Activated T-helper 2 cell treated with anti-CD3 and anti-CD28 coated beads, Interferon-gamma antibody, Interleukin-2, Interleukin-4, amounts not matched to agents 10 μg/mL and 5 μg/mL and 100 μg/mL, durations not matched to agents 14 hours and 24 hours and 36 hours (primary cell): ENCODE measurements around the gene GFRA1. TPM values are rescaled to one million over a fixed set of nuclear protein-coding genes. Genes with fewer than 3 reads are reported as not detected.
"Not testable (repeated sequence)": the region's sequence is repeated elsewhere in the genome, so short reads cannot be mapped to it uniquely, and the experiment has no call there.

ENCODE experiments used
- DNase-seq: peaks from one replicate; pipeline ENCODE4 v3.0.0; 2021; ENCODE audit warnings: low spot score
- H3K27ac Mint-ChIP-seq: one replicate; pipeline ENCODE4 v1.8.0; 2021; ENCODE audit warnings: mixed read lengths
- H3K27me3 Mint-ChIP-seq: one replicate; pipeline ENCODE4 v1.8.0; 2021; ENCODE audit warnings: low read depth, mixed read lengths
- H3K36me3 Mint-ChIP-seq: one replicate; pipeline ENCODE4 v1.8.0; 2021; ENCODE audit warnings: low read depth, mixed read lengths
- H3K4me1 Mint-ChIP-seq: one replicate; pipeline ENCODE4 v1.8.0; 2021; ENCODE audit warnings: low read depth, mixed read lengths
- H3K4me3 Mint-ChIP-seq: one replicate; pipeline ENCODE4 v1.8.0; 2021; ENCODE audit warnings: low read depth, mild to moderate bottlenecking, moderate library complexity, mixed read lengths
- H3K9me3 Mint-ChIP-seq: one replicate; pipeline ENCODE4 v1.8.0; 2021; ENCODE audit warnings: mixed read lengths
- intact Hi-C: fragments of 100-400 bp; cut with micrococcal nuclease; formaldehyde crosslinking; loops from one replicate; pipeline ENCODE4 v1.15.1; 2023
- total RNA-seq: library from RNA; stranded (reverse); gene quantifications from 2 replicates; pipeline ENCODE4 v1.2.3, GENCODE V29; 2022

The GFRA1 gene
- total RNA-seq, 1 donor from 2014 or later = not detected

GRCh38 chr10:116039612-116040011 lies 233.4 kb downstream of the GFRA1 start:
- intact Hi-C loops = no loop called here
- no peak for DNase-seq
- H3K27ac Mint-ChIP-seq = no peak overlapping the region
- no peaks in the 10 kb centered on the region for H3K36me3 Mint-ChIP-seq
- no peak overlapping the region for H3K4me3 Mint-ChIP-seq
- H3K4me1 Mint-ChIP-seq = no peaks in the 10 kb centered on the region
- H3K9me3 Mint-ChIP-seq = peaks cover 9% of the 10 kb centered on the region
- no peaks in the 10 kb centered on the region for H3K27me3 Mint-ChIP-seq

- no peak overlapping the region for H3K4me3 Mint-ChIP-seq
- no peaks in the 10 kb centered on the region for H3K4me1 Mint-ChIP-seq
- DNase-seq = no peak
- H3K27ac Mint-ChIP-seq = no peak overlapping the region
- intact Hi-C loops = no loop called here
- no peaks in the 10 kb centered on the region for H3K27me3 Mint-ChIP-seq
- H3K9me3 Mint-ChIP-seq = peaks cover 15% of the 10 kb centered on the region
- H3K36me3 Mint-ChIP-seq = no peaks in the 10 kb centered on the region
Observed at GRCh38 chr10:116038259-116038658, 234.7 kb downstream of the GFRA1 start.

GRCh38 chr10:116035406-116035805 lies 237.6 kb downstream of the GFRA1 start:
- intact Hi-C loops, DNase-seq, H3K36me3 Mint-ChIP-seq, H3K4me3 Mint-ChIP-seq, H3K27me3 Mint-ChIP-seq, H3K4me1 Mint-ChIP-seq, H3K27ac Mint-ChIP-seq: not testable (repeated sequence)
- H3K9me3 Mint-ChIP-seq = peaks cover 29% of the 10 kb centered on the region

GRCh38 chr10:116030576-116030975 lies 242.4 kb downstream of the GFRA1 start:
- no peak overlapping the region for H3K27ac Mint-ChIP-seq
- DNase-seq = no peak
- no peaks in the 10 kb centered on the region for H3K4me1 Mint-ChIP-seq
- intact Hi-C loops = no loop called here
- H3K4me3 Mint-ChIP-seq = no peak overlapping the region
- H3K9me3 Mint-ChIP-seq = peaks cover 31% of the 10 kb centered on the region
- no peaks in the 10 kb centered on the region for H3K36me3 Mint-ChIP-seq
- H3K27me3 Mint-ChIP-seq = no peaks in the 10 kb centered on the region

- H3K9me3 Mint-ChIP-seq = peaks cover 31% of the 10 kb centered on the region
- no peaks in the 10 kb centered on the region for H3K4me1 Mint-ChIP-seq
- DNase-seq = no peak
- intact Hi-C loops = no loop called here
- no peaks in the 10 kb centered on the region for H3K27me3 Mint-ChIP-seq
- H3K4me3 Mint-ChIP-seq = no peak overlapping the region
- no peak overlapping the region for H3K27ac Mint-ChIP-seq
- no peaks in the 10 kb centered on the region for H3K36me3 Mint-ChIP-seq
Observed at GRCh38 chr10:116029826-116030225, 243.2 kb downstream of the GFRA1 start.

GRCh38 chr10:116027355-116027754 lies 245.7 kb downstream of the GFRA1 start:
- intact Hi-C loops = no loop called here
- Mint-ChIP-seq H3K4me3 (no peak overlapping the region), H3K36me3 (no peaks in the 10 kb centered on the region), H3K27ac (no peak overlapping the region), H3K4me1 (no peaks in the 10 kb centered on the region), H3K27me3 (no peaks in the 10 kb centered on the region), H3K9me3 (peaks cover 21% of the 10 kb centered on the region)
- no peak for DNase-seq

- DNase-seq = no peak
- Mint-ChIP-seq H3K4me3 (no peak overlapping the region), H3K36me3 (no peaks in the 10 kb centered on the region), H3K9me3 (peaks cover 17% of the 10 kb centered on the region), H3K27me3 (no peaks in the 10 kb centered on the region), H3K4me1 (no peaks in the 10 kb centered on the region), H3K27ac (no peak overlapping the region)
- intact Hi-C loops = no loop called here
Observed at GRCh38 chr10:116026725-116027124, 246.3 kb downstream of the GFRA1 start.

- no peak for DNase-seq
- Mint-ChIP-seq H3K27me3 (no peaks in the 10 kb centered on the region), H3K27ac (no peak overlapping the region), H3K9me3 (peaks cover 17% of the 10 kb centered on the region), H3K4me3 (no peak overlapping the region), H3K4me1 (no peaks in the 10 kb centered on the region), H3K36me3 (no peaks in the 10 kb centered on the region)
- intact Hi-C loops = no loop called here
Observed at GRCh38 chr10:116026315-116026714, 246.7 kb downstream of the GFRA1 start.

GRCh38 chr10:116024271-116024878 lies 248.6 kb downstream of the GFRA1 start:
- H3K4me3 Mint-ChIP-seq = no peak overlapping the region
- no peaks in the 10 kb centered on the region for H3K36me3 Mint-ChIP-seq
- H3K27ac Mint-ChIP-seq = no peak overlapping the region
- intact Hi-C loops = no loop called here
- H3K27me3 Mint-ChIP-seq = no peaks in the 10 kb centered on the region
- H3K4me1 Mint-ChIP-seq = no peaks in the 10 kb centered on the region
- DNase-seq = no peak
- peaks cover 19% of the 10 kb centered on the region for H3K9me3 Mint-ChIP-seq

- Mint-ChIP-seq H3K36me3 (no peaks in the 10 kb centered on the region), H3K9me3 (peaks cover 9% of the 10 kb centered on the region), H3K4me1 (no peaks in the 10 kb centered on the region), H3K27ac (no peak overlapping the region), H3K4me3 (no peak overlapping the region), H3K27me3 (no peaks in the 10 kb centered on the region)
- intact Hi-C loops = no loop called here
- no peak for DNase-seq
Observed at GRCh38 chr10:116017405-116017804, 255.6 kb downstream of the GFRA1 start.

GRCh38 chr10:116015583-116016333 lies 257.2 kb downstream of the GFRA1 start:
- intact Hi-C loops = no loop called here
- Mint-ChIP-seq H3K36me3 (no peaks in the 10 kb centered on the region), H3K9me3 (no peaks in the 10 kb centered on the region), H3K4me1 (no peaks in the 10 kb centered on the region), H3K27ac (no peak overlapping the region), H3K4me3 (no peak overlapping the region), H3K27me3 (no peaks in the 10 kb centered on the region)
- DNase-seq = no peak

- Mint-ChIP-seq H3K36me3 (no peaks in the 10 kb centered on the region), H3K27me3 (no peaks in the 10 kb centered on the region), H3K4me3 (no peak overlapping the region), H3K9me3 (no peaks in the 10 kb centered on the region), H3K27ac (no peak overlapping the region), H3K4me1 (no peaks in the 10 kb centered on the region)
- intact Hi-C loops = no loop called here
- DNase-seq = no peak
Observed at GRCh38 chr10:116014871-116015582, 258.0 kb downstream of the GFRA1 start.

GRCh38 chr10:116014326-116014725 lies 258.7 kb downstream of the GFRA1 start:
- no peak overlapping the region for H3K4me3 Mint-ChIP-seq
- no peak for DNase-seq
- intact Hi-C loops = no loop called here
- no peaks in the 10 kb centered on the region for H3K9me3 Mint-ChIP-seq
- no peaks in the 10 kb centered on the region for H3K4me1 Mint-ChIP-seq
- H3K27ac Mint-ChIP-seq = no peak overlapping the region
- no peaks in the 10 kb centered on the region for H3K36me3 Mint-ChIP-seq
- H3K27me3 Mint-ChIP-seq = no peaks in the 10 kb centered on the region
